Gastrocnemius medialis (tissue), 4 donors: ENCODE data around the gene STH.

Experiments
- POLR2A ChIP-seq, 2 donors: fragments of 450-650 bp; IDR thresholded peaks; one replicate each; pipeline ENCODE4 v1.6.1; 2017; ENCODE audit warnings: antibody characterized with exemption in 2 of 2, mild to moderate bottlenecking in 2 of 2, moderate library complexity in 2 of 2
- TF ChIP-seq, protein P1 (sequence below), 5 experiments: fragments of 450-650 bp in 3 of 5; fragments of 200-600 bp in 2 of 5; sonication (generic) in 2 of 5; IDR thresholded peaks in 4 of 5; conservative IDR thresholded peaks in 1 of 5; 1 replicate in 4 of 5; 2 replicates in 1 of 5; pipeline ENCODE4 v1.5.1; 2016 to 2019; ENCODE audit warnings: antibody characterized with exemption in 5 of 5, mild to moderate bottlenecking in 3 of 5, moderate library complexity in 3 of 5

GRCh38 chr17:46012506-46013079 is 13.5 kb downstream of the STH start:
- TF ChIP-seq POLR2A (IDR thresholded peaks at IDR 0.05): no peak
- TF ChIP-seq, protein P1, sequence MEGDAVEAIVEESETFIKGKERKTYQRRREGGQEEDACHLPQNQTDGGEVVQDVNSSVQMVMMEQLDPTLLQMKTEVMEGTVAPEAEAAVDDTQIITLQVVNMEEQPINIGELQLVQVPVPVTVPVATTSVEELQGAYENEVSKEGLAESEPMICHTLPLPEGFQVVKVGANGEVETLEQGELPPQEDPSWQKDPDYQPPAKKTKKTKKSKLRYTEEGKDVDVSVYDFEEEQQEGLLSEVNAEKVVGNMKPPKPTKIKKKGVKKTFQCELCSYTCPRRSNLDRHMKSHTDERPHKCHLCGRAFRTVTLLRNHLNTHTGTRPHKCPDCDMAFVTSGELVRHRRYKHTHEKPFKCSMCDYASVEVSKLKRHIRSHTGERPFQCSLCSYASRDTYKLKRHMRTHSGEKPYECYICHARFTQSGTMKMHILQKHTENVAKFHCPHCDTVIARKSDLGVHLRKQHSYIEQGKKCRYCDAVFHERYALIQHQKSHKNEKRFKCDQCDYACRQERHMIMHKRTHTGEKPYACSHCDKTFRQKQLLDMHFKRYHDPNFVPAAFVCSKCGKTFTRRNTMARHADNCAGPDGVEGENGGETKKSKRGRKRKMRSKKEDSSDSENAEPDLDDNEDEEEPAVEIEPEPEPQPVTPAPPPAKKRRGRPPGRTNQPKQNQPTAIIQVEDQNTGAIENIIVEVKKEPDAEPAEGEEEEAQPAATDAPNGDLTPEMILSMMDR (IDR thresholded peaks at IDR 0.05 in 4 of 5, conservative IDR thresholded peaks at IDR 0.05 in 1 of 5): no peak
